Measurements from ENCODE around the gene RFNG. TPM values are rescaled to one million over a fixed set of nuclear protein-coding genes. Genes with fewer than 3 reads are reported as not detected.

The RFNG gene
- total and polyA plus RNA-seq, 2 donors (not counting 1 experiment from before 2014, with no cell fraction given) = 30.1 to 44.5 TPM

- intact Hi-C loops (cut with micrococcal nuclease) = no loop called here
- H3K27ac ChIP-seq (ENCODE audit: low read length in 2 of 2) = no peak overlapping the region
- POLR2A ChIA-PET = interaction anchor here (0.6 kb wide), 1 partner anchor 403 kb away, joined by 7 read pairs; no protein-coding TSS in a partner anchor
- no peak overlapping the region for H3K4me2 ChIP-seq (replicated peaks; ENCODE audit: low read depth, low read length, poor library complexity, severe bottlenecking)
- H3K27me3 Mint-ChIP-seq = no peaks in the 10 kb centered on the region
- no peak overlapping the region for H3K4me3 Mint-ChIP-seq
- DNase-seq = no peak
- H3K27ac Mint-ChIP-seq = no peak overlapping the region
- no peaks in the 10 kb centered on the region for H3K36me3 ChIP-seq (replicated peaks in 1 of 2; ENCODE audit: control extremely low read depth in 1 of 2, control insufficient read depth in 1 of 2, extremely low read depth in 1 of 2, insufficient read depth in 2 of 2, low read length in 1 of 2)
- no peak for TF ChIP-seq EZH2 (IDR thresholded peaks at IDR 0.05; ENCODE audit: borderline replicate concordance, insufficient read depth, low read depth, low read length, poor library complexity, severe bottlenecking)
- TF ChIP-seq CTCF (IDR thresholded peaks at IDR 0.05) = no peak
- H3K9me3 ChIP-seq (ENCODE audit: control extremely low read depth in 1 of 3, control insufficient read depth in 2 of 3, insufficient read depth in 1 of 3, low read length in 2 of 3) = no peaks in the 10 kb centered on the region
- peaks cover 8 to 9% of the 10 kb centered on the region in 2 donors for H3K4me1 ChIP-seq (ENCODE audit: control insufficient read depth in 2 of 2, insufficient read depth in 2 of 2, low read length in 2 of 2)
- no peak overlapping the region for H2AFZ ChIP-seq (ENCODE audit: insufficient read depth, low read depth, low read length, poor library complexity, severe bottlenecking)
- H3K4me3 ChIP-seq (ENCODE audit: control extremely low read depth in 1 of 5, extremely low read depth in 1 of 5, insufficient read depth in 1 of 5, low read depth in 2 of 5, low read length in 4 of 5) = no peak overlapping the region
- CTCF ChIA-PET = no interaction called here
- ATAC-seq (ENCODE audit: low read depth) = no peak
- peaks cover 7% of the 10 kb centered on the region for H3K4me1 Mint-ChIP-seq
- peaks cover 12% of the 10 kb centered on the region for H3K79me2 ChIP-seq (ENCODE audit: control insufficient read depth, insufficient read depth, low read length)
- H3K27me3 ChIP-seq (replicated peaks in 1 of 4; ENCODE audit: control extremely low read depth in 1 of 4, control insufficient read depth in 3 of 4, insufficient read depth in 4 of 4, low read length in 3 of 4) = no peaks in the 10 kb centered on the region
- H4K20me1 ChIP-seq (ENCODE audit: control insufficient read depth, insufficient read depth, low read length, poor library complexity, severe bottlenecking) = no peaks in the 10 kb centered on the region
- H3K9me3 Mint-ChIP-seq (ENCODE audit: insufficient read depth) = no peaks in the 10 kb centered on the region
- H3K9ac ChIP-seq (ENCODE audit: low read length) = no peak overlapping the region
Measured at GRCh38 chr17:82070611-82071010, 19.0 kb upstream of the RFNG start.

GRCh38 chr17:82065638-82066303 is 14.2 kb upstream of the RFNG start, which contains the start of gene DUS1L:
DUS1L (minus strand) TSS chr17:82065804; CDS start chr17:82065059, 745 bp downstream.
- POLR2A ChIA-PET = interaction anchor here (1.1 to 1.4 kb wide), 3 partner anchors 16 to 33 kb away, joined by 3 to 4 read pairs (median 3); partner anchors contain the start of gene DCXR
- Mint-ChIP-seq H3K9me3 (ENCODE audit: insufficient read depth) (no peaks in the 10 kb centered on the region), H3K27me3 (no peaks in the 10 kb centered on the region), H3K4me1 (peaks cover 15% of the 10 kb centered on the region), H3K27ac (peak within 1 kb of the TSS; percentile 89), H3K4me3 (peak within 1 kb of the TSS; percentile 81)
- H3K79me2 ChIP-seq (ENCODE audit: control insufficient read depth, insufficient read depth, low read length) = peaks cover 12% of the 10 kb centered on the region
- TF ChIP-seq EZH2 (IDR thresholded peaks at IDR 0.05; ENCODE audit: borderline replicate concordance, insufficient read depth, low read depth, low read length, poor library complexity, severe bottlenecking) (no peak), CTCF (IDR thresholded peaks at IDR 0.05) (no peak)
- peak within 1 kb of the TSS; percentile 18 to 76 (median 74) for H3K4me3 ChIP-seq (ENCODE audit: control extremely low read depth in 1 of 5, extremely low read depth in 1 of 5, insufficient read depth in 1 of 5, low read depth in 2 of 5, low read length in 4 of 5)
- H3K4me2 ChIP-seq (replicated peaks; ENCODE audit: low read depth, low read length, poor library complexity, severe bottlenecking) = peak within 1 kb of the TSS; percentile 85
- peak within 1 kb of the TSS; percentile 79 to 90 for H3K27ac ChIP-seq (ENCODE audit: low read length in 2 of 2)
- ATAC-seq (ENCODE audit: low read depth) = peak; percentile 89
- H4K20me1 ChIP-seq (ENCODE audit: control insufficient read depth, insufficient read depth, low read length, poor library complexity, severe bottlenecking) = peaks cover 8% of the 10 kb centered on the region
- H3K4me1 ChIP-seq (ENCODE audit: control insufficient read depth in 2 of 2, insufficient read depth in 2 of 2, low read length in 2 of 2) = peaks cover 16 to 26% of the 10 kb centered on the region in 2 donors
- CTCF ChIA-PET = interaction anchor here (1.0 to 1.3 kb wide), 3 partner anchors 10 to 40 kb away, joined by 3 read pairs; partner anchors contain the start of gene DCXR
- intact Hi-C loops (cut with micrococcal nuclease) = loop anchor here (1.0 kb wide), 2 partner anchors 14 to 33 kb away; partner anchors contain the start of genes FASN, GPS1 and RFNG
- no peaks in the 10 kb centered on the region for H3K9me3 ChIP-seq (ENCODE audit: control extremely low read depth in 1 of 3, control insufficient read depth in 2 of 3, insufficient read depth in 1 of 3, low read length in 2 of 3)
- no peaks in the 10 kb centered on the region for H3K27me3 ChIP-seq (replicated peaks in 1 of 4; ENCODE audit: control extremely low read depth in 1 of 4, control insufficient read depth in 3 of 4, insufficient read depth in 4 of 4, low read length in 3 of 4)
- H3K9ac ChIP-seq (ENCODE audit: low read length) = peak within 1 kb of the TSS; percentile 85
- 11% methylated on average over 88 of the region's 88 CpGs for WGBS (ENCODE audit: insufficient coverage)
- DNase-seq = peak; percentile 84
- H2AFZ ChIP-seq (ENCODE audit: insufficient read depth, low read depth, low read length, poor library complexity, severe bottlenecking) = peak within 1 kb of the TSS; percentile 100
- peaks cover 0 to 13% of the 10 kb centered on the region in 2 experiments for H3K36me3 ChIP-seq (replicated peaks in 1 of 2; ENCODE audit: control extremely low read depth in 1 of 2, control insufficient read depth in 1 of 2, extremely low read depth in 1 of 2, insufficient read depth in 2 of 2, low read length in 1 of 2)
